Transverse colon (tissue), 4 donors: Measurements from ENCODE around the gene GJA10.

Experiments
- EP300 ChIP-seq: sonication (generic); formaldehyde crosslinking; IDR thresholded peaks from one replicate; pipeline ENCODE4 v1.6.1; 2017; ENCODE audit warnings: antibody characterized with exemption, low read depth
- POLR2A ChIP-seq: fragments of 450-650 bp; IDR thresholded peaks from one replicate; pipeline ENCODE4 v1.6.1; 2016; ENCODE audit warnings: antibody characterized with exemption, mild to moderate bottlenecking, moderate library complexity
- POLR2AphosphoS5 ChIP-seq, 3 donors: sonication (generic); formaldehyde crosslinking; IDR thresholded peaks; one replicate each; pipeline ENCODE4 v1.6.1; 2016; ENCODE audit warnings: antibody characterized with exemption in 3 of 3
- TF ChIP-seq, protein P1 (sequence below), 5 experiments: fragments of 200-600 bp in 3 of 5; fragments of 450-650 bp in 2 of 5; sonication (generic) in 3 of 5; IDR thresholded peaks; 1 replicate in 2 of 5; 2 replicates in 3 of 5; pipeline ENCODE4 v1.5.1; 2016 to 2017; ENCODE audit warnings: antibody characterized with exemption in 5 of 5, inconsistent platforms in 3 of 5, mild to moderate bottlenecking in 2 of 5, moderate library complexity in 1 of 5

DNA sequence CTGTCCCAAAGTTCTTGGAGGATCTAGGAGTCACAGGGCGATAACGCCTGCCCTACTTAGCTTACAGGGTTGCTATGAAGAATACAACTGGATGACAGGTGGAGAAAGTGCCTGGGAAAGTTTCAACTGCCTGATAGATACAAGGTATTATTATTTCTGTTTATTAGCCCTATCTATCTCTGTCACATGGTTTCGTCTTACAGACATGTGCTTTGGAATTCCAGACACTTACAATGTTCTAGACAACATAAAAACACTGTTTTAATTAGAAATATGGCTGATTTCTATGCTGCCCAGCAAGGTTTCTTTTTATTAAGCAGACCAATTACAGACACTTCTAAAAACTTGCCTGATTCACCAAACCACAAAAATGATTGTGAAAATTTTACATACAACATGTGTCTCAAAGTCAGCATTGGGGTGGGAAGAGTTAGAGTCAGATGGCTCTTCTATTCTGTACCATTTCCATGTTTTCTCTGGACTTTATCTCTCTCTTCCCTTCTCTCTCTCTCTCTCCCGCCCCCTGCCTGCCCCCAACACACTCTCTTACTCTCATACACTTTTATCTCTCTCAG, 50.0 kb downstream of the GJA10 start:
- TF ChIP-seq, protein P1, sequence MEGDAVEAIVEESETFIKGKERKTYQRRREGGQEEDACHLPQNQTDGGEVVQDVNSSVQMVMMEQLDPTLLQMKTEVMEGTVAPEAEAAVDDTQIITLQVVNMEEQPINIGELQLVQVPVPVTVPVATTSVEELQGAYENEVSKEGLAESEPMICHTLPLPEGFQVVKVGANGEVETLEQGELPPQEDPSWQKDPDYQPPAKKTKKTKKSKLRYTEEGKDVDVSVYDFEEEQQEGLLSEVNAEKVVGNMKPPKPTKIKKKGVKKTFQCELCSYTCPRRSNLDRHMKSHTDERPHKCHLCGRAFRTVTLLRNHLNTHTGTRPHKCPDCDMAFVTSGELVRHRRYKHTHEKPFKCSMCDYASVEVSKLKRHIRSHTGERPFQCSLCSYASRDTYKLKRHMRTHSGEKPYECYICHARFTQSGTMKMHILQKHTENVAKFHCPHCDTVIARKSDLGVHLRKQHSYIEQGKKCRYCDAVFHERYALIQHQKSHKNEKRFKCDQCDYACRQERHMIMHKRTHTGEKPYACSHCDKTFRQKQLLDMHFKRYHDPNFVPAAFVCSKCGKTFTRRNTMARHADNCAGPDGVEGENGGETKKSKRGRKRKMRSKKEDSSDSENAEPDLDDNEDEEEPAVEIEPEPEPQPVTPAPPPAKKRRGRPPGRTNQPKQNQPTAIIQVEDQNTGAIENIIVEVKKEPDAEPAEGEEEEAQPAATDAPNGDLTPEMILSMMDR (IDR thresholded peaks at IDR 0.05) = no peak
- TF ChIP-seq POLR2AphosphoS5 (IDR thresholded peaks at IDR 0.05) (no peak), POLR2A (no peak), EP300 (no peak)
